Iris pigment epithelial cell (primary cell): ENCODE measurements around the gene PRPF40B.

Source experiments
- DNase-seq: peaks from one replicate; pipeline ENCODE4 v3.0.0-alpha.2; 2011; ENCODE audit warnings: low read depth

PRPF40B gene

DNA sequence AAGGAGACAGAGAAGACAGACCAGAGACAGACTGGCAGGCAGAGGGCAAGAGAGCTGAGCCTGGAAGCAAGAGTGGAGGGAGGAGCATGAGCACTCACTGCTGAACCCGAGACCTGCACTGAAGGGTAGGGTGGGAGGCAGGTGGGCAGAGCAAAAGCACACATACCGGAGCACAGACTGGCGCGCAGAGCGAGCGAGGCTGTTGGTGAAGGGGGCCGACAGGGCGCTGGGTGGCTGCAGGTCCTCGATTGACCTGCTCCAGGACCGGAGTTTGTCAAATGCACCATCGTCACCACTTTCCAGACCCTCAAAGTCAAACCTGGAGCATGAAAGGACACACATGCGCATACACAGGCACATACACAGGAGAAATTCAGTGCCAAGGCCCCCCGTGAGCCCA is 34.9 kb downstream of the PRPF40B start:
- DNase-seq: no peak

DNA sequence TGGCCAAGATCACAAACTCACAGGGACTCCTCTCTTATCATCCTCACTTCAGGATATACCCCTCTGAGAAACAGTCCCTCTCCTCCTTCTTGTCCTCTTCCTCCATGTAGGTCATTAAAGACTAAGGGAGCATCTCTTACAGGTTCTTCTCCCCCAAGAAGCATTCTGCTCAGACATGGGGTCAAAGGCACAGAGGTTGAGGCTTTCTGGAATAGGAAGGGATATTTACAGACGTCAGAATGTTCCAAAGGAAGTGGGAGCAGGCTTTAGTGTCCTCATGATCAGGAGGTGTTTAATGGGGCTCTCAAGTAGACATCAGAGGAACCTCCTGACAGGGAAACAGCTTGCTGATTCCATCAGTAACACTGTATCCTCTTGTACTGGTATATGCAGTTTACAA is 36.4 kb downstream of the PRPF40B start:
- DNase-seq: no peak

DNA sequence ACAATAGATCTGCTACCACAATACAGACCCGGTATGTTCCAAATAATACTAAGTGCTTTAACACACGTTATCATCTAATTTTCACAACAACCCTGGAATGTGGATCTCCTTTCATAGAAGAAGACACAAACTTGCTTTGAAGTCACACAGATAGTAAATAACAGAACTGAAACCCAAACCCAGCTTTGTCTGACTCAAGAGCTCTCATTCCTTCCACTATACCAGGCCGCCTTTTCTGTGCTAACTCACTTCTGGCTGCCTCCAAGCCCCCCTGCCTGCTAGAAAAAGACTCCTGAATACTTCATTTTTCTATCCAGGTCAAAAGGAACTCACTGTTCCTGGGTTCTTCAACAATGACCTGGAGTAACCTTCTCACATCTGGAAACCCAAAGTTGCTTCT is 37.8 kb downstream of the PRPF40B start:
- no peak for DNase-seq

DNA sequence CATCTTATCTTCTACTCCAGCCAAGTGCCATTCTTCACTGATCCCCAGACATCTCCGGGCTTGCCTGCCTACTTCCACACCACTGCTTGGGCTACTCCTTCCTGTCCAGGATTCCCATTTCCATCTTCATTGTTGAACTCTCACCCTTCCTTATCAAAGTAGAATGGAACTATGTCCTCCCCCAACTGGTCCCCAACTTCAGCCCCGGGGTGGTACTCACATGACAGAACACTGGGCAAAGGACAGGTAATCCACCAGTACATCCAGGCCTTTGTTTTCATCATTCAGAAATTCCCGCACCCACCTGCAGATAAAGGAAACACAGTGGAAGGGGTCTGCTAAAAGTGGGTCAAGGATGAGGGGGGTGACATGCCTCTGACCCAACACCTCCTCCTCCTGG is 38.4 kb downstream of the PRPF40B start:
- DNase-seq: no peak

DNA sequence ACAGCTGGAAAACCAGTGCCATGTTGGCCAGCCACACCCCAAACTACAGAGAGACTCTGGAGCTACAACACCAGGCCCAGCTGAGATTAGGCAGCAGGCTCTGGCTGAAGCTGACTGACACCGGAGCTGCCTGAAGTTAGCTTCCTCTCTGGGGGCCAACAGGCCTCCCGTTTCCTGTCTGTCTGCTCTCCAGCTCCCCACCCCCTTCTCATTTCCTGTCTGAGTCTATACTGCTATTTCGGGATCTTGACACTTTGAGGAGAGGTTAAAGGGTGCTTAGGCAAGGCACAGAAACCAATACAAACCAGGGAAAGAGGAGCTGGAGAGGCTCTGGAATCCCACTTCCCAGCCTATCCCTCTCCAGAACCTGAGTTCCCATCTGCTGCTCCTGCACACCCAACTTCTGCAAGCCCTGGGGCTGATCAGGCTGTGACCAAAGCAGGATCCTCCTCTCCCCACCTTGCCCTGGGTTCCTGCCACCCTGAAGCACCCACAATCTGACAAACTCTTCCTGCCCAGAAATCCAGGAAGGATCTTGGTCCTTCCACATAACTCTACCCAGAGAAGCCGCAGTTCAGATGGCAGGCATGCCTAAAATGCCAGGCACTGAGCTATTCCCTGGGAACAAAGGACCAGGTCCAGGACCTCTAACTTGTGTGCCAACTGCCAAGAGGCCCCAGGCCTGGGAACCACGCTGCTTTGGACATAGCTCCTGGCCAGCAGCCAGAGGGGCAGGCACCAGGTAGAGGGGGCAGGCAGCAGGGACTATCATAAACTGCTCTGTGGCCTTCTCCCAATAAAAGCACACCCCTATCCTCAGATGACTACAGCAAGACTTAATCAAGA is 39.9 kb downstream of the PRPF40B start:
- peak; percentile 89 for DNase-seq

DNA sequence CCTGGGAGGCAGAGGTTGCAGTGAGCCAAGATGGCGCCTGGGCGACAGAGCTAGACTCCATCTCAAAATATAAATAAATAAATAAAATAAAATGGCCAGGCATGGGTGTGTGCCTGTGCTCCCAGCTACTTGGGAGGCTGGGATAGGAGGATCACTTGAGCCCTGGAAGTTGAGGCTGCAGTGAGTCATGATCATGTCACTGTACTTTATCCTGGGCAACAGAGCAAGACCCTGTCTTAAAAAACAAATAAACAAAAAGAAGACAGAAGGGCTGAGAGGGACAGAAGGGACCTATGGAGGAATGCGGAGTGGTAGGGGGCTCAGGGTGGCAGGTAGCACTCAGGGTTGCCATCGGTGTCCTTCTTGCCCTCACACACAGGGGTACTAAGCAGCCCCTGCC is 40.8 kb downstream of the PRPF40B start:
- DNase-seq: no peak

DNA sequence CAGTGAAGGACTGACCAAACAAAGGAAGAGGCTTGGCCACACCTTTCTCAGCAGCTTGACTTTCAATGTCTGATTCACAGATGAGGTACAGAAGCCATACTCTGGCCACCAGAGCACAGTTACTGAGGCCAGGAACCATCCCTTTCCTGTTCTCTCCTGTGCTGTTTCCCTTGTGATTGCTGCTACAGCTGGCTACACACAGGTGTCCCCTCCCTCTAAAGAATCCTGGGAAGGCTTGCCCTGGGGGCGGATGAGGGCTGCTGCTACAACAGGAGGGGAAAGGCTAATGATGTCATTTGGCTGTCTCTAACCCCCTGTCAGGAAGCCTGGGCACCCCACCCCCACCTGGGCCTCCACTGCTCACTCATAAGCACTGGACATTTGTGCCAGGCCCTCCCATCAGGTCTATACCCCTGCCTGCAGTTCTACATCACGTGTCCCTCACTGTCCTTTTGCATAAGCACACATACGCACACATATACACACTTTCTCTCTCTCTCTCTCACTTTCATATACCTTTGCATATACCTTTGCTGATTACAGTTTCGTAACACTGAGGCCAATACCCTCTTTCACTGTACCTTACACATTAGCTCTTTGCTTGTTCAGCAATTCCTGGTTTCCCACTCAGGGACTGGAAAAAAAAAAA is 41.4 kb downstream of the PRPF40B start:
- no peak for DNase-seq

DNA sequence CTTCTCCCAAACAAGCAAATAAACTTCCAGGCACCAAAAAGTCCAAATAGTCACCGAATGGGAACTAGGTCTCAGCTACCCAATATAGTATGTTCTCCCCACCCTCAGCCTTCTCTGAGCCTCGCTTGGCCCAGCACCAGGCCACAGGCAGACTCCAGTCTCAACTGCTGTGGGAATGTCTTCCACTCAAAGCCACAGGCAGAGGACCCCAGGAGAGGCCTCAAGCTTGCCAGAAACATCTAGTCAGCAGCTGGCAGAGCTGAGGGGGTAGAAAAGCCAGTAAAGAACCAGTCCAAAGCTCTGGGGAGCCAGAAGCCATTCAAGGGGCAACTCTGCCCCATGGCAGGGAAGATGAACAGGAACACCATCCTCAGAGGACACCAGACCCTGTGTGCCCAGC is 42.0 kb downstream of the PRPF40B start:
- no peak for DNase-seq

DNA sequence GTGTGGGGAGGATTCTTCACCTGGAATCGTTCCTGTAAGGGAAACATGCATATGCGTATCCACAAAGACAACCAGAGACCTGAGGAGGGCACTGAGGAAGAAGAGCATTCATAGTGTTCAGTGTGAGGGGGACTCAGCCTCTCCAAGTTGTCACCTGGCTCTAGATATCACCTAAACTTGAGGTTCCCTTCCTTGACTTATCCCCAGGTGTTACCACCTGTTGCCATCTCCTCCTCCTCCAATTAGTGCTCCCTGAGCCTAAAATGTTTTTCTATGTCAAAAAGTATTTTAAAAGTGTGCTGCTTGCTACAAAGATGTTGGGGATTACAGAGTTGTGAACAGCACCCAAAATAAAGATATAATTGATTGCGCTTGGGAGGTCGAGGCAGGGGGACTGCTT is 42.8 kb downstream of the PRPF40B start:
- DNase-seq: no peak

DNA sequence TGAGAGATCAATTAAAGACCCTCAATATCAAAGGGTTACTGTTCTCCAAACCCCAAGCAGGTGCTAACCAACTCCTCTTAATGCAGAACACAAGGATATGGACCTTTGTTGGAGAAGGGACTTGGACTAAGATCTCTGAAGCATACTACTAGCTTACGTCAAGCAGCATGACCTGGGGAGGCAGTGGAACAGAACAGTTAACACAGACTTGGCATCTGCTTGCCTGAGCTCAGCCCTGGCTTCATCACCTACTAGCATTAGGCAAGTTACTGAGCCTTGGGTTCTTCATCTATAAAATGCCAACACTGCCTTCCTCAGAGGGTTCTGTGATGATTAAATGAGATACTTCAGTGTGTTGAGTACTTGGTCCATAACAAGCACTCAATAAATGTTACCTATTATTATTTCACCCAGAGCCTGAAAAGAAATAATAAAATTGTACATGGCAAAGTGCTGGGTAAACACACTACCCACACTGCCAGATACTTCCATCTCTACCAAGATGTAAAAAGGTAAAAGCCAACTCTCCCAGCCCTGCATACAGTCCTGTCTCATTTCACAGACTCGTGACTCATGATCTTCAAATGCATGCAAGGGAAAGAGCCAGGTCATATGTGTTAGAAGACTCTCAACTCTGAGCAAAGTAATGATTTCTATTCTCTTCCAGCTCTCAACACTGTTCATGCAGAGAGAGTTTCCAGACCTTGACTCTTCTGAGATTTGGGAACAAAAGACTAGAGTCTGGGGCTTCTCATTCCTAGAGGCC is 44.1 kb downstream of the PRPF40B start:
- DNase-seq: peak; percentile 75

DNA sequence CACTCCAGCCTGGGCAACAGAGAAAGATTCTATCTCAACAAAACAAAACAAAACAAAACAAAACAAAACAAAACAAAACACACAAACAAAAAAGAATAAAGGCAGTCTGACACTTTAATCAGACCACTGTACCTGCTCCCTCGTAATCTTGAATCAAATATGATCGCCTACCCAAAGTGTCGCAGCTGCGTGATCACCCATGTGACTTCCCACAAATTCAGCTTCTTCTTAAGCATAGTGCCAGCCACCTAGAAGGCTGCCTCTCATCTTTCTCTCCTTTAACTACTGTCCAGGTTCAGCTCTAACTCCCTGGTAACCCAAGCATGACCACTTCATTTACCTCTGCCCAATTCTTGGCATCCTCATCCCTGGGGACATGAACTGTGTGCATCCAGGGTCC is 46.4 kb downstream of the PRPF40B start:
- DNase-seq: no peak

DNA sequence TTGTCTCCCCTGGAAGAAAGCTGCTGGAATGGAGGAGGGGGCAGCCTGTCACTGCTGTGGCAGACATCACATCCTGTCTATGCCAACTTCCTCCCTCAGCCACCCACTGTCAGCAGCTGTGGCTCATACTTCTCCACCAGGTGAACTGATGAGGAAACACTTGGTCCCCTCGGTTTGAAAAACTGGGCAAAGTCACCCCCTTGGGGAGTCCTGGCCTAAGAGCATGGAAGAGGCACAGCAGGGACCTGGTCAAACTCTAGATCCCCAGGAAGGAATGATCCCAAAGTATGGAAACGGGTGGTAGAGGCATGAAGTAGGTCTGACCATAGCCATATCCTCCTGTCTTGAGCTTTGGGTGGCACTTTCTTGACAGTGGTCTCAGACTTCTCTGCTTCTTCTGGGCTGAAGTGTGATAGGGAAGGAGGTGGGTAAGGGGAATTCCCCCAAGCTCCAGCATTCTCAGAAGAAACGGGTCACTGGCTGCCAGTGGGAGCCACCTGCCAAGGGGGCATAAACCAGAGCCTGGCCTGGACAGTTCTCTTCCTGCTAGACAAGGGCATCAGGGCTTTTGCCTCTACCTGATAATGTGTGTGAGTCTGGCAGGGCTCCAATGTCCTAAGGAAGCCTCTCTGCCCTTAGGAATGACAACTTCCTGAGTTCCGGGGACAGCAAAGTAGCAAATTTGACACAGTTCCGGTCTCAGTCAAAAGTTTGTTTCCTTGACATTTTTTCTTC is 47.8 kb downstream of the PRPF40B start:
- no peak for DNase-seq

DNA sequence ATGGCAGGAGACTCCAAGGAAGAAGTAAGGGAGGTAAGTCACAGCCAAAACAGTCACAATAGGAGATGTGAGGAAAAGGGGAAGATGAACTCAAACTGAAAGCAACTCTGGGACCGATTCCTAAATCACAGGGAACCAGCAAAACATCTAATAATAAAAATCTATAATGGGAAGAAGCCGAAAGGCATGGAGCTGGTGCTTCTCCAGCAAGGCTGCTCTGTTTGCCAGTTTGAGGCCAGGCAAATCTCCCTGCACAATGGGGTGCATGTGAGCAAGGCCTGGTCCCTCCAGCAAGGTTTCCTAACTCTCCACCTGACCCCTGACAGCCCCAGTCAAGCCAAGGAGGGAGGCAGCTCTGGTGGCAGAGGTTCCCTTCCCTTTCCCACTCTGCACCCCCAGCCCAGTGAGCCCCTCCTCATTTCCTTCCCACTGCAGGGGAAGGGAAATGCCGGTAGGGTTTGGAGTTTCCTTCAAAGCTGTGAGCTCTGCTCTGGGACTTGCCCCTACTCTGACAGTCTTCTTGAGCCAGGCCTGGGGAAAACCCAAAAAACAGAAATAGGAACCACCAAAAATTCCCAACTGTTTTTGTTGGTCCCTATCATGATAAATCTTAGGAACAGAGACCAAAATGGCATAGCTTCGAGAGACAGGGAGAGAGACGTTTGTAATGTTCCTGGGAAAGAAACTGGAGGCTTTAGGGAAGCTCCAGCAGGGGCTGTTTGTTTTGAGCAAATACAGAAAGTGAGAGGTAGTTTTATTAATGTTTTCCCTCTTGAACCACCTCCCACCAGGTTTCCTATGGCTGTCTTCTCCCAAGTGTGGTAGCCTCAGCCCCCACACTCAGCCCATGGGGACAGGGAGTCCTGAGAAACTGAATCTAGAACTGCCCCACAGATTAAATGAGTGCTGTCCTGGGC is 49.2 kb downstream of the PRPF40B start:
- no peak for DNase-seq

DNA sequence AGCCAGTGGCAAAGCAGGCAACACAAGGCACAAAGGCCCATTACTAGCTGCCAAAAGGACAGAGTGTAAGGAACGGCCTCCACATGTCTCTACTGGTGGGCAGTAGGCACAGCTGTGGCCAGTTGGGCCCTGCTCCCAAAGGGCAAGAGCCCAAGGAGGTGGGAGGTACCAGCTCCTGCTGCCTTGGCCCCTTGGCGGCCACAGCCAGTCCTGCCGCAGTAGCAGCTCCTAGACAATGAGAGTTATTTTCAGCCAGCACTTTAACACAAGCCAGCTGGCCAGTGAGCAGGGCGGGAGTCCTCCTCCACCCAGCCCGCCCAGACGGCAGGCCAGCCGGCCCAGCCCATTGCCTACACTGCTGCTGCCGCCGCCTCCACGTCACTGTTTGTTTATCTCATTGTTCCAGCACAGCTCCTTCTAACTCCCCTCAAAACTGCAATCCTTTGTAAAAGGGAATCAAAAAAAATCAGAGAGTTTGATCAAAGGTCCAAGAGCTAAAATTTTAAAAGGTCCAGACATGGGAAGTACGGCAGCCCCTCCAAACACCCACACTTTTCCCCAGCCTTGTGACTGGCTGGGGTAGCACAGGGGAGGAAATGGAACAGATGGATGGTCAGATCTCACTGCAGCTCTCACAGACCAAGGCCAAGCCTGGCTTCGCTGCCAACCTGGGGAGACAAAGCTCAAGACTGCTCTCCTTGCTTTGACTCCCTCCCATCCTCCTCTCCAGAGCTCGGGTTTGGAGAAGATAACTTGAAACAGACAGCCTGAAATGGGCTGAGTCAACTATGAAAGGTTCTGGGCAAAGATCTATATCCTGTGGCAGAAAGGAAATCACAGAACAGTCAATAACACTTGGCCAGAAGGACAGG is 50.3 kb downstream of the PRPF40B start:
- peak; percentile 96 for DNase-seq

DNA sequence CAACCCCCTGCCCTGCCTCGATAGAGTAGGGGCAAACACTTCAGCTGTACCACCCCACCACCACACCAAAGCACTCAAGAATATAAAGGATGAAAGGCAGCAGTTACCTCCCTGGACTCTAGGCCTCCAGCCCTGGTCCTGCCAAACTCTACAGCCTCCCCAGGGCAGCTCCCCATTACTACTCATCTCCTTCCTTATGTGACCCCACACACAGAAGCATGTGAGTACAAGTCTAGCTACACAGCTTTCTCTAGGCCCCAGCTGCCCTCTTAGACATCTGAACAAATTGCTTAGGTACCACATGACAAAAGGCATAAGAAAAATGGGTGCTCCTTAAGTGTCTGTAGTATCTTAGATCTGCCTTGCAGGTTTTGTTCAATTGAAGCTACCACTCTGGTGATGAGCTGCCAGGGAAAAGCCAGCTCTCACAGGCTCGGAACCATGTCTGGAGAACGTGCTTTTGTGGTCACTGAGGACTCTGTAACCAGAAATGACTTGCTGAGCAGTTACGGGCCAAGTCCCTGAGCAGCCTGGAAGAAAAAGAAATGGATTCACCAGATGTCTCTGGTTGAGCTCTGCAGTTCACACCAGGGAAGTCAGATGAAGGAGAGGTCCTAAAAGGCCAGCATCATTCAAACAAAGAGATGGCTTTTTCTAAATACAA is 51.1 kb downstream of the PRPF40B start:
- peak; percentile 42 for DNase-seq

DNA sequence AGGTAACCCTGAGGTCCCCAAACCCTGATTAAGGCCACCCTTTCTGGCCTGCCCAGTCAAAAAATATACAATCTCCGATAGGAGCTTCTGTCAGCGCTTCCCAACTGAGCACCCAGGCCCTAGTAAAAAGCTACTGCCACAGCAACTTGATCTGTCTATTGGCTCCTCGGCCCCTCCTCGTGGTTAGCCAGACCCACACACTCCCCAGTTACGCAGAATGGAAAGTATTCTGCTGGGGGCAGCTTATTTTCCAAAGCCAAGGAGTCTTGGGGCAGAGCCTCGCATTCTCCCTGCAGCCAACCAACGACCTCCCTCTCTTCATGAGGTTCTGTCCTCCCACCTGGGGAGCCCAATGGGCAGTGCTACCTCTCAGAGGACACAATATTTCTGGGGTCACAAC is 51.8 kb downstream of the PRPF40B start:
- DNase-seq: peak; percentile 14

DNA sequence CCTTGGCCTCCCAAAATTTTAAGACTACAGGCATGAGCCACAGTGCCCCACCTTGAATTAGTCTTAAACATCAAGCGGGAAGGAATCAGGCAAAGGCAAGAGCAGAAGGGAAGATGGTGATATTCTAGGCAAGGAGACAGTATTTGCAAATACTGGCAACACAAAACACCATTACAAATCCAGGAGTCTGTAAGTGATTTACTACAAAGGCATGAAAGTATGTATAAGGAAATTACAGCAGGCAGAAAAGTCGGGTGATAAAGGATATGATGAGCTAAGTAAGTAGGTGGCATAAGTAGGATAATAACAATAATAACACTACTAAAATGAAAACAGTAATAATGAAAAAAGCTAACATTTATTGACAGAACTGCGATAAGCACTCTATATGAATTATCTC is 55.4 kb downstream of the PRPF40B start:
- DNase-seq: peak; percentile 34

DNA sequence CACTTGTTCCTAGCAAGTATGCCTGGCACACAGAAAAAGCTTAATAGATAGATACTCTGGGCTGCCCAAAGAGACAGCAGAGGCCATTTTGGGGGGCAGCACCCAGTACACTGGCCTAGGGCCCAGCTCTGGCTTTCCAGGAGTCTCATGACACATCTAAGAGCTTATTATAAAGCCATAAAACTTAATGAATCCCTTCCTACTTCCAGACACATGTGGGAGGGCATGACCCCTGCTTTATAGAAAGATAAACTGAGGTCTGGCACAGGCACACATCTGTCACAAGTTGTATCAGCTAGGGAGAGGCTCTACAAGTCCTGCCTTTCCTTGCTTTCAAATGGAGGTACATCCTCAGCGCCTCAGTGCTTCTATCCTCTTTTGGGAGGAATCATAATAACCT is 56.7 kb downstream of the PRPF40B start:
- DNase-seq: no peak

DNA sequence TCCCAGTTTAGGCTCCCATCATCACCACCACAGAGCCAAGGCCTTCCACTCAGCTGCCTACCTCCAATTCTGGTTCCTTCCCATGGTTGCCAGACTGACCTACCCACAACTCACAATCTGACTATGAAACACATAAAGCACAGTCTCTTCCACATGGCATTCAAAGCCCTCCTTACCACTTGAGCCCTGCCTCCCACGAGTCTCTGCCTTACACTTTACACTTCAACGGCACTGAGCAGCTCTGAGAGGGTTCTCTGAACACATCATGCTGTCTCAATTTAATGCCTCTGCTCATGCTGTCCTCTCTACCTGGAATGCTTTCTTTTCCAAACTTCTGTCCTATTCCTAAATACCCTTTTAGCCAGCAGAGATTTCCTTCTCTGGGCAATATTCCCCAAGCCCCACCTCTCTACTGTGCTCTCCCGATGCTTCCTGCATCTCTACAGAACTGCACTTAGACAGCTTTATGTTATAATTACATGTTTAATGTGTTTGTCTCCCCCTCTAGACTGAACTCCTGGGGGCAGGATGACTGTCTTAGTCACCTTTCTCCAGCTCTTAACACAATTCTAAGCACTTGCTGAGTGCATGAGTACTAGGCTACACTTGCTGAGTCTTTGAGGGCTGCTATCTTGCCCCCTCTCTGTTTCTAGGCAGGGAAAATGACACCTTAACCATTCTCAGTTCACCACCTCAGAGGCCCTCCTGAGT is 60.4 kb downstream of the PRPF40B start:
- no peak for DNase-seq
